ENCODE data around the gene ZDHHC3.

GRCh38 chr3:45017821-45018220 is 41.8 kb upstream of the ZDHHC3 start:
- TF ChIP-seq POLR2A (IDR thresholded peaks at IDR 0.05) (no peak), CTCF (IDR thresholded peaks at IDR 0.05) (no peak)

Data from adrenal gland (tissue), 5 donors.